CD4-positive, alpha-beta T cell treated with Interferon alpha-2 for 1 hour (primary cell): ENCODE data around the gene ENAH.

ENCODE experiments used
- DNase-seq, 2 donors: peaks; one replicate each; pipeline ENCODE4 v3.0.0-alpha.2; 2020 to 2022

The ENAH gene

DNA sequence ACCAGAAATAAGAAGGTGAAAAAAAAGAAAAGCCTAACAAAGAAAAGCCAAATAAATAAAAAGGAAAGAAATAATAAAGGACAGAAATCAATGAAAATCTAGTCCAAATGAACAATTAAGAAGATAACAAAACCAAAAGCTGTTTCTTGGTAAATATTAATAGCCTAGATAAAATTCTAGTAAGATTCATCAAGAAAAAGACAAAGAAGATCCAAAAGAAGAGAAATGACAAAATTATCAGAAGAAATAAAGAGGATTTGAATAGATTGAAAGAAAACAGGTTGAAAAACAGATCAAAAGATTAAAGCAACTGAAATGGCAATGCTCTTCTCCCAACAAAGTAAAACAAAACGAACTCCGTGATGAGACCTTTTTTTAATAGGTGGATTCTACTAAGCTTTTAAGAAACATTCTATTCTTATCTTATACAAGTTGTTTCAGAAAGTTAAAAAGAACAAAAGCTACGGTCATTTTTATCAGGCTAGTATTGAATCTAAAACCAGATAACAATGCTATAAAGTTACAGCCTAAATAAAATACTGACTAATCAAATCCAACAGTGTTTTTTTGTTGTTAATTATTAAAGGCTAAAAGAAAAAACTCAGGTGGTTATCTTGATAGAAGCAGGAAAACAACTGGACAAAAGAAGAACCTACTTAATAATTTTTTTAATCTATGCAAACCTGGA is 50.9 kb downstream of the ENAH start:
- DNase-seq: no peak

- DNase-seq: no peak
Observed at GRCh38 chr1:225598847-225599246, 54.1 kb downstream of the ENAH start.

DNA sequence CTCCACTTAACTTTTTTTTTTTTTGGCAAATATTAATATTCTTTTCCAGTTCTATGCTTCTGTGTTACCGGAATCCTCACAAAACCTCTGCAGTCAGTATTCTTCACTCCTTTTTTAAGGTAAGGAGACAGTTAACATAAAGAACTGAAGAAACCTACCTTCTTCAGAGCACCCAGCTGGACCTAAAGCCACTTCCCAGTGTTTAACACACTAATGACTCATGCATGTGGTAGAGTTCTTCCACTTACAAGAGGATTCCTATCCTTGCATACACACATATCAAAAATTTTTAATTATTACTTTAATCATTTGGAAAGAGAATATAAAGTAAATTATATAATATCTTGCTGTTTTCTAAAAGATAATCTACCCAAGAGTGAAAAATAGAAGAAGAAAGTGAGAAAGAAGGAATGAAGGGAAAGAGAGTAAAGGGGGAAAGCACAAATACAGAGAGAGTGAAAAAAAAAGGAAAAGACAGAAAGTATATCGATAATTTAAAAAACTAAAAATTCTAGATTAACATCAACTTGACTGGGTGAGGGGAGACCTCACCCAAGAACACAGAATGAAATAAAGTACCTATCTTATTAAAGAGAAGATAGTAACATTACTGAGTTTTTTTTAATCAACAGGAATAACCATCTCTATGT is 54.9 kb downstream of the ENAH start:
- DNase-seq: no peak

GRCh38 chr1:225596736-225597135 is 56.2 kb downstream of the ENAH start:
- DNase-seq: no peak

DNA sequence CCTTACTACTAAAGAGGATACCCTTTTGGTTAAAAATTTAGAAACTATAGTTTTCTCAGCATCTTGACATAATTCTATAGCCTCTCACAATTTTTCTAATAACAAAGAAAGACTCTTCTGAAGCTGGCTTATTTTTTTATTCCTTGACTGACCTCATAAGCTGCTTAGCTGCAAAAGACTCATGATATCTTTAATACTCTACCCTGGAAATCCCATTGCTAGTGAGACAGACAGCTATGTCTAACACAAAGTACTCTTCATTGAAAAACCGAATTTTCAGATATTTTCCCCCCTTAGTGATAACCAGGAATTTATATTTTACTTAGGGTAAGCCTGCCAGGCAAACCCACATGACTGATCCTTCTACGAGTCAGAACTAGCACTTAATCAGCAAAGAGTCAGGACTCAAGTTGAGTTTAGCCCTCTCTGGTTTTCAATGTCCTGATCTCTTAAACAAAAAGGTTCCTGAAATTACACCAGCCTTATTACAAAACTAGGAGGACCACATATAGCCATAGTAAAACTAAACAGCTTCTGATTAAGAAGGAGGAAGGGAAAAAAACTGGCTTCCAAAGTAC is 56.9 kb downstream of the ENAH start:
- DNase-seq: no peak

- no peak for DNase-seq
Observed at GRCh38 chr1:225595452-225595851, 57.5 kb downstream of the ENAH start.

DNA sequence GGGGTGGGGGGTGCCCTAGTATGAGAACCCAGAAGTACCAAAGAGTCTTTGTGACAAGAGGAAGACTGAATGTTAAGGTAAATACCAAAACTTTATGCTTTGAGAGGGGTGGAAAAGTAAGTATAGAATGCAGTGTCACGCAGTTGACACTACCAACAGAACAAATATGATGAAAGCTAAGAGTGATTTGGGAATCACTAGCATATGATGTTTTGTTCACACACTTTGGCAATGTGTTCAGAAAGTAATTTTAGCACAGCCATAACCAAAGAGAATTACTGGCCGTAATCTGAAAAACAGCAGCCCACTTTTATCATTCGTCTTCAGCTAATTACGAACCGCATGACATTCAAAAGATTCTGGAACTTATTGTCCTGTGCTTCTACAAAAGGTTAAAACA is 59.5 kb downstream of the ENAH start:
- DNase-seq: no peak

DNA sequence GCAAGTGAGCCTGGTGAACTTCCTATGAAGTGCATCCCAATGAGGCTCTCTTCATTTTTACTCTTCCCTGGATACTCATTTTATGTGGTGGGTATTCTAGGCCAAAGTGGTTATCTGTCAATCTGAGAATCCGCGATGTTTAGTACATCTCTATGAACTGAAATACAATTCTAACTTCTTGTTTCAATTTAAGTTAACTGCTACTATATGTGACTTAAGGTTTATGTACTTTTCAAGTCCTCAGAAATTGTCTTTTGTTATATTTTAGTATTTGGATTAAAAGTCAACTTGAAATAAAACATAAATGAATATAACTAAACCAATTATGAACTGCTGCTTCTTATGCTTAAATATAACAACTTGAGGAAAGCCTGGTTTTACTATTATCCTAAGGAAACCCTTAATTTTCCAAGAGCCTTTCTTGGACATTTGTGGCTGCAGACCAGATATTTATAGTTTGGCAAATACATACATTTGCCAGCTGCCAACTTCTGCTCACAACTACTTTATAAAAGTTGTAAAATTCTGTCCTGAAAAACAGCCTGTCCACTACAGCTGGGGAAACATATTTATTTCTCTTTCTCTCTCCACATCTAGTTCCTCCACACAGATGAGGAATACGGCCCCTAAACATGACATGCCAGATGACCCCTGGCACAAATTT is 60.4 kb downstream of the ENAH start:
- DNase-seq: no peak

- DNase-seq: no peak
Observed at GRCh38 chr1:225587310-225587709, 65.6 kb downstream of the ENAH start.

- DNase-seq: no peak
Observed at GRCh38 chr1:225581186-225581585, 71.7 kb downstream of the ENAH start.

DNA sequence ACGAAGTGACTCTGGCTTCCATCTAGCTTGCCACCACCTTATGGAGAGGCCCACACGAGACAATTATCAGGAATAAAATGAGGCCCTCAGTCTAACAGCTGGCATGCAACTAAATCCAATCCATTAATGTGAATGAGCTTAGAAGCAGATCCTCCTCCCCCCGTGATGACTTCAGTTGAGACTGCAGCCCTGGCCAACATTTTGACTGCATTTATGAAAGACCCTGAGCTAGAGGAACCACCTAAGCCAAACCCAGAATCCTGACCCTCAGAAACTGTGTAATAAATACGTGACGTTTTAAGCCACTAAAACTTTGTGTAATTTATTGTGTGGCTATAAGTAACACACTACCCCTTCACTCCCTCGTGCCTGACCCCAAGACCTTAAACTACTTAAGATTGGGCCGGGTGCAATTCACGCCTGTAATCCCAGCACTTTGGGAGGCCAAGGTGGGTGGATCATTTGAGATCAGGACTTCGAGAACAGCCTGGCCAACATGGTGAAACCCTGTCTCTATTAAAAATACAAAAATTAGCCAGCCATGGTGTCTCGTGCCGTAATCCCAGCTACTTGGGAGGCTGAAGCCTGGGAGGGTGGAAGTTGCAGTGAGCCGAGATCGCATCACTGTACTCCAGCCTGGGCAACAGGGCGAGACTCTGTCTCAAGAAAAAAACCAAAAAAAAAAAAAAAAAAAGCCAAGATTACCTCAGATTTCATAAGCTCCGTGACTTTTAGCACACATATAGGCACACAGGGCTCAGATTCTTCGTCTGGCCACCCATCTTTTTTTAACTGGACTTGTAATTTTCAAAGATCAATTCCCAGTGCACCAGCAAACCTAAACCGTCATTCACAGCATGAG is 72.5 kb downstream of the ENAH start:
- DNase-seq: no peak

GRCh38 chr1:225578251-225578977 is 74.5 kb downstream of the ENAH start:
- DNase-seq: no peak

DNA sequence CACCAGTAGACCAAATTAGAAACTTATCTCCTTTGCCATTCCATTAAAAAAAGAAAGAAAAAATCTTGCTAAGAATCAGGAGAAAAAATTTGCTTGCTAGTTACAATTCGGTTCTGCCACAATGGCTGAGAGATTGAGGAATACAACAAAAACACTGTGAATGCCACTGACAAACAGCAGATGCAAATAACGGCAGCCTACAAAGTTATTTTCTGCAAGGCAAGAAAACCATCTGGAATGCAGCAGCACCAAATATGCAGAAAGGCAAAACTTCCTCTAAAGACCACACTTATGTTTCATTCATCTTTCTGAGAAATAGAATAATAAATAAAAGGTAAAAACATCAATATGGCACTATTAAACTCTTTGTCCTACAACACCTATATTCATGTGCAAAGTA is 75.7 kb downstream of the ENAH start:
- no peak for DNase-seq

- no peak for DNase-seq
Observed at GRCh38 chr1:225573216-225573615, 79.7 kb downstream of the ENAH start.

DNA sequence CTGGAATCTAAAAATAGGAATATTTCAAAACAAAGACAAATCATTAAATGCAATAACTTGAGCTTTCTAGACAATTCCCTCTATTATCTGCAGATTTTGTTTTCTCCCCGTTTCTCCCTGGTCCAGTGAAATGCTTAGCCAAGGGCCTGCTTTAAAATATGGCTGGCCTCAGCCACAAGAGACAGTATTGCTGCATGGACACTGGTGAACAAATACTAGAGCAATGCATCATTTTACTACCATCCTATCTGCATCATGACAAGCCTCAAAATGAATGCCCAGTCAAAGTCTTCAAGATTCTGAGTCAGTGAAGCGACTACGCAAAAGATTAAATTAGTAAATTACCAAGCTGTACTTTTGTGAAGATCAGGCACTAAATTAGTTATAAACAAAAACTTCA is 80.5 kb downstream of the ENAH start:
- no peak for DNase-seq

GRCh38 chr1:225567789-225568188 is 85.1 kb downstream of the ENAH start:
- no peak for DNase-seq

DNA sequence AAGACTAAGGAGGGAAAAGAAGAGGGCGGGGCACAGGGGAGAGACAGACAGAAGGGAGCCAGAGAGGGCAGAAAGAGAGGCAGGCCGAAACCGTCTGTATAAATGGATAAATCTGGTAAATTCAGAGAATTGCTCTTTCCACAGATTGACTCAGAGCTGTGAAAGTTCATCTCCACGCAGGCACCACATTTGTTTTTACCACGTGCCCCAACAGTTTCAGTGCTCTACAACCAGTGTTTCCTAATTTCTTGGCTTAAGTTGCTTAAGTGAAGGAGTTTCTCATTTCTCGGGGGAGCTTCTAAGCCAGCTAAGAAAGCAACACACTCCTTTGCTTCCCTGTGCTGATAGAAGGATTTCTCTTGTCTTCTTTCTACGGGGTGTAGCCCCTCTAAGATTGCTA is 87.1 kb downstream of the ENAH start:
- no peak for DNase-seq

DNA sequence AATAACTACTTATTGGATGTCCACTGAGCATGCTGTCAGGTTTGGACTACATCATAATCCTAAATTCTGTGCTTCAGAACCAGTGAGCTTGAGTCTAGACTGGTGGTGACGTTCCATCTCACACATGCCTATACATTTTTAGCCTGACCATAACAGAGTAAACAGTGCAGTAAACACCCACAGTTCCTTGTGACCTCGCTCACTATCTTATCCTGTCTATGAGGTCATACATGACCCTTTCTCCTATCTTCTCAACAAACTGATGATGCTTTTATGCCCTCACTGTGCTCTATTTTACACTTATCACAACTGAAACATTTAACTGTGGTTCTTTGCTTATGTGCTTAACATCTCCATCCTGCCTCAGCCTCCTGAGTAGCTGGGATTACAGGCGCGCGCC is 91.2 kb downstream of the ENAH start:
- DNase-seq: no peak

DNA sequence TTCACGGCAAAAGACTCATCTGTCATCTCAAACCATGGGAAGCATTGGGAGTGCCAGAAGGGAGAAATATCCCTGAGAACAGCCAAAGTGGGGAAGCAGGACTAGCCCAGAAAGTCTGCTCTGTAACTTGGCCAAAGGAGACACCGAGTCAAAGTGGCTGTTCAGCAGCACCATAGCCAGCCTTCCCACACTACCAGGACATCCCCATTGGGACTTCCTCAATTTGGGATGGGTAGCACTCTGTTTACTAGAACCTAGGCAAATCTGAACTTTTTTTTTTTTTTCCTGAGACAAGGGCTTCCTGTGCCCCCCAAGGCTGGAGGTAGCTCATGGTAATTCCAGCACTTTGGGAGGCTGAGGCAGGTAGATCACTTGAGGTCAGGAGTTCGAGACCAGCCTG is 93.0 kb downstream of the ENAH start:
- DNase-seq: no peak

DNA sequence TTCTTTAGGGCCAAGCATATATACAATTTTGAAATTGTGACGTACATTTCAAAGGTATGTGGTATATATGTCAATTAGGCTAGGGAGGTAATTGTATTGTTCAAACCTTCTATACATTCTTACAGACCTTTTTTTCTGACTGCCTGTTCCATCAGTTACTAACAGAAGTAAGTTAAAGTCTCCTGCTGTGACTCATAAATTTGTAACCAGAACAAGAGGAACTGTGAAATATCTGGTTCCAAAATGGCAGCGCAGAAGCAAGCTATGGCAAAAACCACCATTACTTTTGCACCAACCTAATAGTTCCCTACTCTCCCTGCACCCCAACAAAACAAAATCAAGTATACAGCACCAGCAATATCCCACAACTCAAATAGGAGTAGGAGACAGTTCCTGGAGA is 93.6 kb downstream of the ENAH start:
- no peak for DNase-seq

DNA sequence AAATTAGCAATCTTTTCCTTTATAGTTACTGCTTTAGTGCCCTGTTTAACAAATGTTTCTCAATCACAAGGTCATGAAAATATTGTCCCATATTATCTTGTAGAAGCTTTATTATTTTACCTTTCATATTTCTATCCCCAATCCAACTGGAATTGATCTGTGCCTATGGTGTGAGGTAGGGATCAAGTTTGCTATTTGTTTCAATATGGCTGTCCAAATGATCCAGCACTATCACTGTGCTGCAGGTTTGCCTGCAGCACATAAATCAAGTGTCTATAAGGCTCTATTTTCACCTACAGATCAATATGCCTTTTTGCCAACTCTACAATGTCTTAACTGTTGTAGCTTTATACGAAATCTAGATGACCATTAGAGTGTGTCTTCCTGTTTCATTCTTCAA is 96.2 kb downstream of the ENAH start:
- no peak for DNase-seq

DNA sequence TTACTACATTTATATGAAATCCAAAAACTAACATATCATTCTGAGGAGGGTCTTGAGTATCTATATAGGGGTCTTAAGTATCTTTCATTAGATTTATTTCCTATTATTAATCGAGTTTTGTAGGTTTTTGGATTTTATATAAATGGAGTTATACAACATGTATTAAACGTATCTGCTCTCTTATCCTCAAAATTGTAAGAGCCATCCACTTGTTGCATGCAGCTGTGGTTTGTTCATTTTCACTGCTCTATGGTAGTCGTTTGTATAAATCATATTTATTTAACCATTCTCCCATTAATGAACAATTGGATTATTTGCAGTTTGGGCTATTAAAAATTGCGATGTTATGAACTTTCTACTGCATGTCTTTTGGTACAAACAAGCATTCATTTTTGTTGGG is 97.1 kb downstream of the ENAH start:
- no peak for DNase-seq
